SK-N-SH treated with all-trans-retinoic acid at 6 μM for 48 hours (cell line): ENCODE data around the gene USP48.

Source experiments
- ARNTL ChIP-seq: fragments of 450-650 bp; formaldehyde crosslinking; IDR thresholded peaks from 2 replicates; pipeline ENCODE4 v1.5.0; 2020; ENCODE audit warnings: low read depth, mild to moderate bottlenecking, moderate library complexity, borderline replicate concordance
- OSR1 ChIP-seq: fragments of 250-450 bp; sonication (Bioruptor Pico); IDR thresholded peaks from 2 replicates; pipeline ENCODE4 v1.8.0; 2022; ENCODE audit warnings: moderate library complexity, mild to moderate bottlenecking, inconsistent platforms
- PATZ1 ChIP-seq: fragments of 250-450 bp; sonication (Bioruptor Pico); IDR thresholded peaks from 2 replicates; pipeline ENCODE4 v1.8.0; 2020; ENCODE audit warnings: mild to moderate bottlenecking, moderate library complexity, borderline replicate concordance
- POU6F1 ChIP-seq: fragments of 250-450 bp; sonication (Bioruptor Pico); IDR thresholded peaks from 2 replicates; pipeline ENCODE4 v1.8.0; 2021; ENCODE audit warnings: low read depth, mild to moderate bottlenecking, moderate library complexity, borderline replicate concordance
- TOX ChIP-seq: fragments of 250-450 bp; sonication (Bioruptor Pico); IDR thresholded peaks from 2 replicates; pipeline ENCODE4 v1.8.0; 2021; ENCODE audit warnings: mild to moderate bottlenecking, moderate library complexity, borderline replicate concordance
- ZC3H10 ChIP-seq: fragments of 250-450 bp; sonication (Bioruptor Pico); IDR thresholded peaks from 2 replicates; pipeline ENCODE4 v1.5.1; 2021; ENCODE audit warnings: mild to moderate bottlenecking, moderate library complexity
- ZFP3 ChIP-seq: fragments of 250-450 bp; sonication (Bioruptor Pico); IDR thresholded peaks from 2 replicates; pipeline ENCODE4 v1.5.0; 2020; ENCODE audit warnings: mild to moderate bottlenecking, moderate library complexity
- ZFP30 ChIP-seq: fragments of 450-650 bp; formaldehyde crosslinking; IDR thresholded peaks from 2 replicates; pipeline ENCODE4 v1.5.0; 2022; ENCODE audit warnings: mild to moderate bottlenecking, moderate library complexity
- ZNF70 ChIP-seq: fragments of 450-650 bp; formaldehyde crosslinking; IDR thresholded peaks from 2 replicates; pipeline ENCODE4 v1.5.0; 2020; ENCODE audit warnings: mild to moderate bottlenecking, moderate library complexity
- ZNF8 ChIP-seq: fragments of 450-650 bp; formaldehyde crosslinking; IDR thresholded peaks from 2 replicates; pipeline ENCODE4 v1.5.0; 2020; ENCODE audit warnings: mild to moderate bottlenecking, moderate library complexity

DNA sequence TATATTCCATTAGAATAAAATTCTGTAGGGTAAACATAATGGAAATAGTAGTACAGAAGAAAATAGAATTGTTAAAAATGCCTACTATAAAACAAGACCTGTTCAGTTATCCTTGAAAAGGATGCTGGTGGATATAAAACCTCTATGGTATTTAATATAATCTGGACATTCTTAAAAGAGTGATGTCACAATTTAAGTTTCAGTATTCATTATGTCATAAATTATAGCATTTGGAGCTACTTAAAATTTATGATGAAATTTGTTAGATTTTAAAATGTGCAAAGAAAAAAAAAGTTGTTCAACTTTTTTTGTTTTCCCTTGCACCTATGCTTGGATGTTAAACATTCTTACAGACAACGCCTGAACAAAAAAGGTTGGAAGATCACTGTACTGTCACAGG is 50.3 kb downstream of the USP48 start:
- no peak for TF ChIP-seq ZNF8
- no peak for TF ChIP-seq POU6F1 (CRISPR knock-in tag)
- TF ChIP-seq ZFP30, result no peak
- TF ChIP-seq OSR1 (CRISPR knock-in tag), result no peak
- no peak for TF ChIP-seq ZFP3 (CRISPR knock-in tag)
- TF ChIP-seq PATZ1 (CRISPR knock-in tag), result no peak
- no peak for TF ChIP-seq ZC3H10
- no peak for TF ChIP-seq ARNTL (CRISPR knock-in tag)
- TF ChIP-seq ZNF70 (CRISPR knock-in tag), result no peak
- no peak for TF ChIP-seq TOX (CRISPR knock-in tag)
